Mammary epithelial cell (primary cell): Measurements from ENCODE around the gene NFAT5.

Experiments used
- CTCF ChIP-seq, 2 donors: IDR thresholded peaks in 1 of 2; conservative IDR thresholded peaks in 1 of 2; 2 replicates each; pipeline ENCODE4 v1.5.1; 2011 to 2012; ENCODE audit warnings: inconsistent platforms in 2 of 2, low read length in 2 of 2, mild to moderate bottlenecking in 2 of 2, control low read depth in 1 of 2, low read depth in 1 of 2; ENCODE audit not compliant: insufficient read depth in 1 of 2; ENCODE audit errors: extremely low read depth in 1 of 2
- EZH2 ChIP-seq: IDR thresholded peaks from 2 replicates; pipeline ENCODE4 v1.6.1; 2012; ENCODE audit warnings: low read length, inconsistent platforms, borderline replicate concordance

GRCh38 chr16:69741951-69742904 lies 176.5 kb downstream of the NFAT5 start:
- TF ChIP-seq CTCF (conservative IDR thresholded peaks at IDR 0.05 in 1 of 2, IDR thresholded peaks at IDR 0.05 in 1 of 2; ENCODE audit: extremely low read depth in 1 of 2, insufficient read depth in 1 of 2, low read depth in 1 of 2, low read length in 2 of 2) (no peak), EZH2 (no peak)
